Spinal cord (tissue), 10 donors: Measurements from ENCODE around the gene PCNT. TPM values are rescaled to one million over a fixed set of nuclear protein-coding genes. Genes with fewer than 3 reads are reported as not detected.

ENCODE experiments used
- DNase-seq, 6 donors: peaks; one replicate each; pipeline versions ENCODE4 v3.0.0 to v3.0.0-alpha.2; 2013 to 2015; ENCODE audit warnings: low spot score in 6 of 6, low read depth in 4 of 6
- H3K27ac ChIP-seq: one replicate; pipeline ENCODE4 v1.5.1; 2013; ENCODE audit warnings: low read depth, low read length, control low read depth
- H3K27me3 ChIP-seq: one replicate; pipeline ENCODE4 v1.6.1; 2013; ENCODE audit warnings: low read length; ENCODE audit not compliant: control insufficient read depth, insufficient read depth
- H3K36me3 ChIP-seq: one replicate; pipeline ENCODE4 v1.6.1; 2013; ENCODE audit warnings: low read length; ENCODE audit not compliant: control insufficient read depth, insufficient read depth
- H3K4me1 ChIP-seq: one replicate; pipeline ENCODE4 v1.6.1; 2013; ENCODE audit warnings: low read length; ENCODE audit not compliant: control insufficient read depth, insufficient read depth
- H3K4me3 ChIP-seq: one replicate; pipeline ENCODE4 v1.5.1; 2013; ENCODE audit warnings: low read depth, low read length, control low read depth
- H3K9me3 ChIP-seq: one replicate; pipeline ENCODE4 v1.6.1; 2013; ENCODE audit warnings: low read length; ENCODE audit not compliant: control insufficient read depth, insufficient read depth
- WGBS: methylation state at CpG from one replicate; pipeline ENCODE4 v1.1.5; 2013; ENCODE audit warnings: missing lambda C conversion rate; ENCODE audit not compliant: insufficient coverage; 5-methylcytosine and 5-hydroxymethylcytosine counted together
- polyA plus RNA-seq, 2 donors: library from polyadenylated mRNA; unstranded; fragments of 120-200 nt; gene quantifications; one replicate each; pipeline ENCODE4 v1.2.1, GENCODE V29; 2013; ENCODE audit not compliant: insufficient read length in 2 of 2
- total RNA-seq, 2 donors: library from RNA; depleted of rRNA in 1 of 2; stranded (reverse); fragments of 120-200 nt in 1 of 2; fragments of >200 nt in 1 of 2; gene quantifications; one replicate each; pipeline versions ENCODE4 v1.2.3 to v1.2.4, GENCODE V29; 2013 to 2014
- donor health status: healthy.

The PCNT gene
- total and polyA plus RNA-seq, 4 donors: 18.4 to 47.4 (median 29.9) TPM

DNA sequence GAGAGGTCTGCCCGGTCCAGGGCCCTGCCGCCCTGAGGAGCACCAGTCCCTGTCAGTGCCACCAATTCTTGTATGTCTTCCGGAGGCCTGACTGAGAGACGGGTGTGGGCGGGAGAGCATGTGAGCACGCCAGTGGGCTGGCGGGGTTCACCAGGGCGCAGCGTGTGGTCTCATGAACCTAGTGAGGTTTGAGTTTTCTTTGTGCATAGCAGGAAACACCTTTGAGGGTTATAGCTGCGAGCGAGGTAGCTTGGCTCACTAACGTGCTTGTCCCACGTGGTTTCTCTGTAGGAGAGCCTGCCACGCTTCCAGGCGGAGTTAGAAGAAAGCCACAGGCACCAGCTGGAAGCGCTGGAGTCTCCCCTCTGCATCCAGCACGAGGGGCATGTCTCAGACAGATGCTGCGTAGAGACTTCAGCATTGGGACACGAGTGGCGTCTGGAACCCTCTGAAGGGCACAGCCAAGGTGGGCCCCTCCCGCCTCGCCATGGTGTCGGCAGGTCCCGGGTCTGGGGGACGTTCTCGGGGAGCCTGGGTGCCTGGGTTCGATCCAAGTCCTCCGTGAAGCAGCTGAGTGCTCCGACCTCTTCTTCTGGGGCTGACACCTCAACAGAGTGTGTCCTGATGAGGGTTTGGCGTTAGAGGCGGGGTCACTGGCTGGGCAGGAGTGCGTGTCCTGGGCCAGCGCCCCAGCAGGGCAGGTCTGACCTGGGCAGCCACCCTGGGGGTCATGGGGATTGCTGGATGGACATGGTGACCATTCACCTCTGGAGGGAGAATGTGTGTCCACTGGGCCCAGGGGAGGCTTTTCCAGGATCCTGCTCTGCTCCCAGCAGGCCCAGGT is 31.4 kb downstream of the PCNT start:
- Histone ChIP-seq H3K27me3 (no peaks in the 10 kb centered on the region), H3K27ac (no peak overlapping the region), H3K4me3 (no peak overlapping the region), H3K36me3 (peaks cover 93% of the 10 kb centered on the region), H3K9me3 (no peaks in the 10 kb centered on the region), H3K4me1 (no peaks in the 10 kb centered on the region)
- no peak for DNase-seq
- 95% methylated on average over 33 of the region's 33 CpGs for WGBS

GRCh38 chr21:46356005-46356338 is 32.0 kb downstream of the PCNT start:
- H3K27ac ChIP-seq: no peak overlapping the region
- no peaks in the 10 kb centered on the region for H3K4me1 ChIP-seq
- H3K4me3 ChIP-seq: no peak overlapping the region
- H3K27me3 ChIP-seq: no peaks in the 10 kb centered on the region
- no peaks in the 10 kb centered on the region for H3K9me3 ChIP-seq
- no peak for DNase-seq
- 94% methylated on average over 13 of the region's 13 CpGs for WGBS
- H3K36me3 ChIP-seq: peaks cover 93% of the 10 kb centered on the region

GRCh38 chr21:46356494-46357334 is 32.8 kb downstream of the PCNT start:
- no peak overlapping the region for H3K27ac ChIP-seq
- WGBS: 89% methylated on average over 20 of the region's 23 CpGs
- DNase-seq: no peak
- no peak overlapping the region for H3K4me3 ChIP-seq
- H3K9me3 ChIP-seq: no peaks in the 10 kb centered on the region
- H3K4me1 ChIP-seq: no peaks in the 10 kb centered on the region
- peaks cover 88% of the 10 kb centered on the region for H3K36me3 ChIP-seq
- no peaks in the 10 kb centered on the region for H3K27me3 ChIP-seq

DNA sequence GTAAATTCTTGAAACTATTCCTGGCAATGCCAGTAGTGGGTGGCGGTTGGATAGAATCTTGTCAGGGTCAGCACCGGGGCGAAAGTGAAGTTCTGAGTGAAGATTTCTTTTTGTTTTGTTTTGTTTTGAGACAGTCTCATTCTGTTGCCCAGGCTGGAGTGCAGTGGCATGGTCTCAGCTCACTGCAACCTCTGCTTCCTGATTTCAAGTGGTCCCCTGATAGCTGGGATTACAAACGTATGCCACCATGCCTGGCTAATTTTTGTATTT is 33.3 kb downstream of the PCNT start:
- H3K4me1 ChIP-seq: no peaks in the 10 kb centered on the region
- H3K27me3 ChIP-seq: no peaks in the 10 kb centered on the region
- no peaks in the 10 kb centered on the region for H3K9me3 ChIP-seq
- peaks cover 88% of the 10 kb centered on the region for H3K36me3 ChIP-seq
- no peak for DNase-seq
- H3K4me3 ChIP-seq: no peak overlapping the region
- no peak overlapping the region for H3K27ac ChIP-seq
- 92% methylated on average over 4 of the region's 4 CpGs for WGBS

DNA sequence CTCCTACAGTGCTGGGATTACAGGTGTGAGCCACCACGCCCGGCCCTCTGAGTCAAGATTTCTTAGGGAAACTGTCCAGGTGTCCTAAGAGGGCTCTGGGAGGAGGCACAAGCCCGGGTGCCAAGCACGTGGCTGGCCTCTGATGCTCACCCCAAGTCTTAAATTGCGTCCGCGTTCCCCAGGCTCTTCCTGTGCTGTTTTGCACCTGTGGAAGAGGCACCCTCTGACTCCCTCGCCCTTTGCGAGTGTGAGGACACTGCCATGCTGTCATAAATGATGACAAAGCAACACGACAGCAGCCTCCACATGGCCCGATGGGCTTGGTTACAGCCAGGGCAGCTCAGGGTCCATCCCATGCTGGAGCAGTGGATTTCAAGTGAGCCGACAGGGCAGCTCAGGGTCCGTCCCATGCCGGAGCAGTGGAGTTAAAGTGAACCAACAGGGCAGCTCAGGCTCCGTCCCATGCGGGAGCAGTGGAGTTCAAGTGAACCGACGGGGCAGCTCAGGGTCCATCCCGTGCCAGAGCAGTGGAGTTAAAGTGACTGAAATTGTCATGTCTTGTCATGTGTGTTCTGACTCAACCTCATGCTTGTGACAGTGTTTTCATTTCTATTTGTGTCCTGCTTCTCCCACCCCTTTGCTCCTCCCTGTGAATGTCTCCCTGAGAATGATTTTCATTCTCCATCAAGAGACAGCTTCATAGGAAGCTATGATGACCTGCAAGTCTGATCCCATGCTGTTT is 33.9 kb downstream of the PCNT start:
- peaks cover 86% of the 10 kb centered on the region for H3K36me3 ChIP-seq
- H3K4me1 ChIP-seq: no peaks in the 10 kb centered on the region
- no peaks in the 10 kb centered on the region for H3K9me3 ChIP-seq
- WGBS: 97% methylated on average over 19 of the region's 19 CpGs
- no peak overlapping the region for H3K27ac ChIP-seq
- no peak for DNase-seq
- H3K27me3 ChIP-seq: no peaks in the 10 kb centered on the region
- no peak overlapping the region for H3K4me3 ChIP-seq

- 100% methylated on average over 3 of the region's 10 CpGs for WGBS
- Histone ChIP-seq H3K27ac (no peak overlapping the region), H3K27me3 (no peaks in the 10 kb centered on the region), H3K4me1 (no peaks in the 10 kb centered on the region), H3K36me3 (peaks cover 84% of the 10 kb centered on the region), H3K9me3 (no peaks in the 10 kb centered on the region), H3K4me3 (no peak overlapping the region)
- DNase-seq: no peak
These were observed 37.2 kb downstream of the PCNT start for GRCh38 chr21:46361176-46361575.

DNA sequence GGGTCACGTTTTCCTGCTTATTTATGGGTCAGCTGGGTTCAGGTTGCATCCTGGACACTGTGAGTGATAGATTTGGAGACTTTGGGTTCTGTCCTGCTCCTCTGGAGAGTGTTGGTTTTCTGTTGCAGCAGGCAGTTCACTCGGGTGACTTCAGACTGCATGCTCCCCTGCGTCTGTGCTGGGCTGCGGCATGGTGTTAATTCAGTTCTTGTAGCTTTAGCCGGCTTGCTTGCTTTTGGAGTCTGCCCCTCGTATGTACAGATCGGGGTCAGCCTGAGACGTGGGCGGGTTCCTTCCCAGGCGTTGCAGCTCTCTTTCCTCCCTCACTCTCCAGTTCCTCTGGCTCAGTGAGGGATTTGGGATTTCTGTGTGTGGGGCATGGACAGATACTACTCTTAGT is 38.0 kb downstream of the PCNT start:
- no peaks in the 10 kb centered on the region for H3K9me3 ChIP-seq
- 70% methylated on average over 4 of the region's 10 CpGs for WGBS
- DNase-seq: no peak
- H3K27me3 ChIP-seq: no peaks in the 10 kb centered on the region
- H3K27ac ChIP-seq: no peak overlapping the region
- no peak overlapping the region for H3K4me3 ChIP-seq
- peaks cover 84% of the 10 kb centered on the region for H3K36me3 ChIP-seq
- no peaks in the 10 kb centered on the region for H3K4me1 ChIP-seq

DNA sequence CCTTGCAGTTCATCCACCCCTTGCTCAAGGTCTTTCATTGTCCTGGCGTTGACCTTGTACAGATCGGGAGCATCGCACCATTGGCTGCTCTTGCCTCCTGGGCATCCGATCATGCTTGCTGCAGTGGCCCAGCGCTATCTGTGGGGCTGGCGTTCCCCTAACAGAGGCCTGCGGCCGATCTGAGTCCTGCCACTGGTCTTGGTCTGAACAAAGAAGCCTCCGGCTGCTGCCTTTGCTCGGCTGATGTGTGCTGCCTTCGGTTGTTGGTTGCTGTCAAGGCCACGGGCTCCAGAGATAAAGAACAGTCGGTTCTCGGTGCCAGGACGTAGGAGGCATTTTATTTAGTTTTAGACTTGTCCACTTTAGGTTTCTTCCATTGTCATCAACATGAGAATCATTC is 39.0 kb downstream of the PCNT start:
- no peak overlapping the region for H3K4me3 ChIP-seq
- no peak for DNase-seq
- no peaks in the 10 kb centered on the region for H3K4me1 ChIP-seq
- H3K36me3 ChIP-seq: peaks cover 84% of the 10 kb centered on the region
- H3K9me3 ChIP-seq: no peaks in the 10 kb centered on the region
- H3K27ac ChIP-seq: no peak overlapping the region
- WGBS: 91% methylated on average over 14 of the region's 15 CpGs
- H3K27me3 ChIP-seq: no peaks in the 10 kb centered on the region

- Histone ChIP-seq H3K9me3 (no peaks in the 10 kb centered on the region), H3K4me1 (no peaks in the 10 kb centered on the region), H3K27ac (no peak overlapping the region), H3K36me3 (peaks cover 84% of the 10 kb centered on the region), H3K27me3 (no peaks in the 10 kb centered on the region), H3K4me3 (no peak overlapping the region)
- WGBS: 94% methylated on average over 16 of the region's 16 CpGs
- no peak for DNase-seq
These were observed 39.7 kb downstream of the PCNT start for GRCh38 chr21:46363698-46364097.
